ENCODE measurements around the gene WNT2B. TPM values are rescaled to one million over a fixed set of nuclear protein-coding genes. Genes with fewer than 3 reads are reported as not detected.
A peak's percentile ranks its signal among the peaks of the same experiment; 100 is the strongest.

Gene WNT2B
- total RNA-seq, 1 donor from 2014 or later = 18.5 TPM

DNA sequence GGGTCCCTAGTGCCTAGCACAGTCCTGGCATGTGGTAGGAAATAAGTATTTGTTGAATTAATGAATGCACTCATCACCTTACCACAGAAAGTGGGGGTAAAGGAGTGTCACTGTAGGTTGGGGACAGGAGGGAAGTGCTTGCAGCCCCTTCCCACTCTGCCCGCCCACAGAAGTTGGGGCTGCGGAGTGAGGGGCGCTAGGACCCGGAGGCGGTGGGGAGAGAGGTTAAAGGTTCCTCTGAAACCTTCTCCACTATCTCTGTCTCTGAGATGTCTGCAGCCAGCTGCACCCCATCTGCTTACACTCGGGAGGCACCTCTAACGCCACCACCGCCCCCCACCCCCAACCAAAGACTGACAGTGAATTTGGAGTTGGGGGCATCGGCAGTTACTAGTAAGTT, 1.4 kb upstream of the WNT2B start:
- peaks cover 64% of the 10 kb centered on the region for H3K27me3 Mint-ChIP-seq (ENCODE audit: low read depth, unreplicated experiment)
- Histone ChIP-seq H3K36me3 (ENCODE audit: insufficient read depth, low read length) (no peaks in the 10 kb centered on the region), H3K79me2 (ENCODE audit: insufficient read depth, low read length) (no peaks in the 10 kb centered on the region), H4K20me1 (ENCODE audit: insufficient read depth, low read length) (peaks cover 19% of the 10 kb centered on the region), H3K27me3 (ENCODE audit: insufficient read depth, low read length) (peaks cover 96% of the 10 kb centered on the region), H3K4me3 (ENCODE audit: insufficient read depth, low read depth, low read length) (no peak overlapping the region), H3K4me1 (ENCODE audit: insufficient read depth, low read length) (peaks cover 11% of the 10 kb centered on the region), H2AFZ (ENCODE audit: low read depth, low read length) (no peak overlapping the region), H3K9ac (ENCODE audit: low read length) (no peak overlapping the region), H3K9me3 (ENCODE audit: insufficient read depth, low read depth, low read length) (no peaks in the 10 kb centered on the region), H3K4me2 (ENCODE audit: low read length) (no peak overlapping the region), H3K27ac (ENCODE audit: low read depth, low read length) (no peak overlapping the region)
- DNase-seq (ENCODE audit: low read depth) = no peak
- no peak overlapping the region for H3K27ac Mint-ChIP-seq (ENCODE audit: unreplicated experiment)
- TF ChIP-seq, protein P1, sequence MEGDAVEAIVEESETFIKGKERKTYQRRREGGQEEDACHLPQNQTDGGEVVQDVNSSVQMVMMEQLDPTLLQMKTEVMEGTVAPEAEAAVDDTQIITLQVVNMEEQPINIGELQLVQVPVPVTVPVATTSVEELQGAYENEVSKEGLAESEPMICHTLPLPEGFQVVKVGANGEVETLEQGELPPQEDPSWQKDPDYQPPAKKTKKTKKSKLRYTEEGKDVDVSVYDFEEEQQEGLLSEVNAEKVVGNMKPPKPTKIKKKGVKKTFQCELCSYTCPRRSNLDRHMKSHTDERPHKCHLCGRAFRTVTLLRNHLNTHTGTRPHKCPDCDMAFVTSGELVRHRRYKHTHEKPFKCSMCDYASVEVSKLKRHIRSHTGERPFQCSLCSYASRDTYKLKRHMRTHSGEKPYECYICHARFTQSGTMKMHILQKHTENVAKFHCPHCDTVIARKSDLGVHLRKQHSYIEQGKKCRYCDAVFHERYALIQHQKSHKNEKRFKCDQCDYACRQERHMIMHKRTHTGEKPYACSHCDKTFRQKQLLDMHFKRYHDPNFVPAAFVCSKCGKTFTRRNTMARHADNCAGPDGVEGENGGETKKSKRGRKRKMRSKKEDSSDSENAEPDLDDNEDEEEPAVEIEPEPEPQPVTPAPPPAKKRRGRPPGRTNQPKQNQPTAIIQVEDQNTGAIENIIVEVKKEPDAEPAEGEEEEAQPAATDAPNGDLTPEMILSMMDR (IDR thresholded peaks at IDR 0.05; ENCODE audit: insufficient read depth, low read depth, low read length) = no peak
- TF ChIP-seq EZH2 (IDR thresholded peaks at IDR 0.05; ENCODE audit: insufficient read depth, low read length) = no peak
- H3K4me1 Mint-ChIP-seq (ENCODE audit: low read depth, unreplicated experiment) = peaks cover 28% of the 10 kb centered on the region
- H3K9me3 Mint-ChIP-seq (ENCODE audit: unreplicated experiment) = no peaks in the 10 kb centered on the region
- H3K36me3 Mint-ChIP-seq (ENCODE audit: low read depth, unreplicated experiment) = no peaks in the 10 kb centered on the region
- H3K4me3 Mint-ChIP-seq (ENCODE audit: unreplicated experiment) = peak overlapping the region; percentile 76
- FAIRE-seq = no peak

DNA sequence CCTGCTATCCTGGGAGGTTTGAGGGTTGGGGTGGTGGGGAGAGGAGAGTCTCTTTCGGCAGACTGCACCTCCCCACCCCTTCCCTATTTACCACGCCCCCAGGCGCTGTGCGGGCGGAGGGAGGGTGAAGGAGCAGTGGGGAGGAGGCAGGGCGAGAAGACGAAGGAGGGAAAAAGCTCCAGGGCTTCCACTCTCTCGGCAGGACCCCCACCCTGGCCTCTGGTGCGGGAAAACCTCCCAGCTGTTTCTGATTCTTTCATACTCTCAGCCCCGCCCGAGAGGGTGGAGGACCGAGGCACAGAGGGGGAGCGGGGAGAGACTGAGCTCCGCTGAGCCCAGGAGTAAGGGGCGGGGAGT, 866 bp upstream of the WNT2B start:
- no peaks in the 10 kb centered on the region for H3K36me3 ChIP-seq (ENCODE audit: insufficient read depth, low read length)
- peak overlapping the region; percentile 51 for H2AFZ ChIP-seq (ENCODE audit: low read depth, low read length)
- TF ChIP-seq, protein P1 (IDR thresholded peaks at IDR 0.05; ENCODE audit: insufficient read depth, low read depth, low read length) = no peak
- no peak for TF ChIP-seq EZH2 (IDR thresholded peaks at IDR 0.05; ENCODE audit: insufficient read depth, low read length)
- no peak overlapping the region for H3K9ac ChIP-seq (ENCODE audit: low read length)
- H3K4me3 Mint-ChIP-seq (ENCODE audit: unreplicated experiment) = peak overlapping the region; percentile 76
- peaks cover 18% of the 10 kb centered on the region for H4K20me1 ChIP-seq (ENCODE audit: insufficient read depth, low read length)
- H3K27me3 Mint-ChIP-seq (ENCODE audit: low read depth, unreplicated experiment) = peaks cover 59% of the 10 kb centered on the region
- peaks cover 11% of the 10 kb centered on the region for H3K4me1 ChIP-seq (ENCODE audit: insufficient read depth, low read length)
- H3K36me3 Mint-ChIP-seq (ENCODE audit: low read depth, unreplicated experiment) = no peaks in the 10 kb centered on the region
- H3K27ac ChIP-seq (ENCODE audit: low read depth, low read length) = no peak overlapping the region
- no peak for FAIRE-seq
- H3K27me3 ChIP-seq (ENCODE audit: insufficient read depth, low read length) = peaks cover 97% of the 10 kb centered on the region
- peaks cover 22% of the 10 kb centered on the region for H3K4me1 Mint-ChIP-seq (ENCODE audit: low read depth, unreplicated experiment)
- no peaks in the 10 kb centered on the region for H3K9me3 Mint-ChIP-seq (ENCODE audit: unreplicated experiment)
- H3K79me2 ChIP-seq (ENCODE audit: insufficient read depth, low read length) = no peaks in the 10 kb centered on the region
- no peak overlapping the region for H3K27ac Mint-ChIP-seq (ENCODE audit: unreplicated experiment)
- DNase-seq (ENCODE audit: low read depth) = no peak
- peak overlapping the region; percentile 83 for H3K4me2 ChIP-seq (ENCODE audit: low read length)
- H3K4me3 ChIP-seq (ENCODE audit: insufficient read depth, low read depth, low read length) = peak overlapping the region; percentile 40
- no peaks in the 10 kb centered on the region for H3K9me3 ChIP-seq (ENCODE audit: insufficient read depth, low read depth, low read length)

DNA sequence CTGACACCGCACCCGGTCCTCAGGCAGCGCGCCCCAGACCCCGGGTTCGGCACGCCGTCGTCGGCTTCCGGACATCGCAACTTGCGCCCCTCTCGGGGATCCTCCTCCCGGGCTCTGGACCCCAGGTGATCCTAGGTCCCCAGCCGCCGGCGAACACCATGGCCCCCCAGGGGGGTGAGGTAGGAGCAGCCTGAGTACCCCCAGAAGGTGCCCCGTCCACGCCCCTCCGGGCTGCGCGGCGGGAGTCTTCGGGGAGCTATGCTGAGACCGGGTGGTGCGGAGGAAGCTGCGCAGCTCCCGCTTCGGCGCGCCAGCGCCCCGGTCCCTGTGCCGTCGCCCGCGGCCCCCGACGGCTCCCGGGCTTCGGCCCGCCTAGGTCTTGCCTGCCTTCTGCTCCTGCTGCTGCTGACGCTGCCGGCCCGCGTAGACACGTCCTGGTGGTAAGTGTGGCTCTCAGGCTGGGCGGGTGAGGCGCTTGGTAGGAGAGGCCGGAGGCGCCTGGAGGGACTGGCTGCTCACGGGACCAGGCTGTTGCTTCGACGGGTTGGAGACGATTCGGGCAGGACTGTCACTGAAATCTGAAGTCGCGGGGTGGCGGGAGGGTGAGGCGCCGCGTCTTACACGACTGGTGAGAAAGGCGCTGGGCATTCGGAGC, 367 bp downstream of the WNT2B start:
- H3K4me1 ChIP-seq (ENCODE audit: insufficient read depth, low read length) = peaks cover 11% of the 10 kb centered on the region
- H3K27ac ChIP-seq (ENCODE audit: low read depth, low read length) = no peak overlapping the region
- H3K27me3 ChIP-seq (ENCODE audit: insufficient read depth, low read length) = peaks cover 95% of the 10 kb centered on the region
- no peak overlapping the region for H3K9ac ChIP-seq (ENCODE audit: low read length)
- peaks cover 8% of the 10 kb centered on the region for H4K20me1 ChIP-seq (ENCODE audit: insufficient read depth, low read length)
- H2AFZ ChIP-seq (ENCODE audit: low read depth, low read length) = peak overlapping the region; percentile 51
- H3K9me3 ChIP-seq (ENCODE audit: insufficient read depth, low read depth, low read length) = no peaks in the 10 kb centered on the region
- H3K27me3 Mint-ChIP-seq (ENCODE audit: low read depth, unreplicated experiment) = peaks cover 50% of the 10 kb centered on the region
- H3K9me3 Mint-ChIP-seq (ENCODE audit: unreplicated experiment) = no peaks in the 10 kb centered on the region
- H3K36me3 ChIP-seq (ENCODE audit: insufficient read depth, low read length) = no peaks in the 10 kb centered on the region
- peaks cover 17% of the 10 kb centered on the region for H3K4me1 Mint-ChIP-seq (ENCODE audit: low read depth, unreplicated experiment)
- H3K4me3 Mint-ChIP-seq (ENCODE audit: unreplicated experiment) = peak overlapping the region; percentile 80
- no peaks in the 10 kb centered on the region for H3K36me3 Mint-ChIP-seq (ENCODE audit: low read depth, unreplicated experiment)
- no peaks in the 10 kb centered on the region for H3K79me2 ChIP-seq (ENCODE audit: insufficient read depth, low read length)
- H3K27ac Mint-ChIP-seq (ENCODE audit: unreplicated experiment) = no peak overlapping the region
- TF ChIP-seq, protein P1 (IDR thresholded peaks at IDR 0.05; ENCODE audit: insufficient read depth, low read depth, low read length) = no peak
- peak; percentile 73 for TF ChIP-seq EZH2 (IDR thresholded peaks at IDR 0.05; ENCODE audit: insufficient read depth, low read length)
- H3K4me3 ChIP-seq (ENCODE audit: insufficient read depth, low read depth, low read length) = peak overlapping the region; percentile 40
- FAIRE-seq = no peak
- H3K4me2 ChIP-seq (ENCODE audit: low read length) = peak overlapping the region; percentile 83
- no peak for DNase-seq (ENCODE audit: low read depth)

Measured in astrocyte (in vitro differentiated cells and primary cell).